GM12878 (cell line): ENCODE measurements around the gene SOX6. TPM values are rescaled to one million over a fixed set of nuclear protein-coding genes. Genes with fewer than 3 reads are reported as not detected.

Source experiments
- ATAC-seq: fragments of 200-7000 bp; cut with Tn5 transposase; 3 replicates; pipeline ENCODE4 v1.9.1; 2020; ENCODE audit warnings: mild to moderate bottlenecking, moderate library complexity
- BruUV-seq: library from RNA; stranded (reverse); fragments of 400-500 nt; replicated peaks from 2 replicates; lab custom pipeline; 2021; lab: Mats Ljungman, UMichigan
- CTCF ChIA-PET: fragments of 300-600 bp; sonication (Branson Sonifier 250); formaldehyde crosslinking; extraction: SDS; loops from one replicate; lab custom pipeline; 2021; ENCODE audit warnings: inconsistent platforms; lab: Yijun Ruan, JAX
- POLR2A ChIA-PET: fragments of 350-600 bp; formaldehyde crosslinking; extraction: SDS; loops from one replicate; lab custom pipeline; 2021; ENCODE audit warnings: inconsistent platforms; lab: Charles Lee
- RAD21 ChIA-PET: fragments of 300-600 bp; sonication (Branson Sonifier 250); formaldehyde crosslinking; loops from one replicate; lab custom pipeline; 2023; ENCODE audit warnings: antibody characterized with exemption; ENCODE audit not compliant: unreplicated experiment; lab: Charles Lee
- SMC1A ChIA-PET: fragments of 300-600 bp; sonication (Branson Sonifier 250); formaldehyde crosslinking; loops from one replicate; lab custom pipeline; 2023; ENCODE audit not compliant: unreplicated experiment, uncharacterized antibody; lab: Charles Lee
- DNase-seq: peaks from one replicate; pipeline ENCODE4 v3.0.0-alpha.2; 2011; ENCODE audit warnings: low read depth, low spot score
- FAIRE-seq: peaks from 3 replicates; lab custom pipeline; 2011; peaks lifted over from hg19 to GRCh38; lab: Jason Lieb, UNC
- H2AFZ ChIP-seq: 2 replicates; pipeline ENCODE4 v1.6.0; 2011; ENCODE audit warnings: low read depth, low read length, control low read depth; ENCODE audit not compliant: control insufficient read depth
- H3K27ac ChIP-seq: 2 replicates; pipeline ENCODE4 v1.5.1; 2011; ENCODE audit warnings: control low read depth; ENCODE audit not compliant: control insufficient read depth, insufficient read depth
- H3K27me3 ChIP-seq, 2 experiments: replicated peaks in 1 of 2; 2 replicates each; pipeline versions ENCODE4 v1.6.0 to v1.6.1; 2011; ENCODE audit warnings: low read length in 1 of 2; ENCODE audit not compliant: control insufficient read depth in 2 of 2, insufficient read depth in 2 of 2
- H3K36me3 ChIP-seq, 2 experiments: 2 replicates each; pipeline ENCODE4 v1.5.1; 2011; ENCODE audit warnings: low read length in 1 of 2; ENCODE audit not compliant: control insufficient read depth in 2 of 2, insufficient read depth in 2 of 2
- H3K4me1 ChIP-seq: 2 replicates; pipeline ENCODE4 v1.6.1; 2011; ENCODE audit warnings: mild to moderate bottlenecking, low read length, moderate library complexity, mixed read lengths; ENCODE audit not compliant: control insufficient read depth, insufficient read depth
- H3K4me2 ChIP-seq: 2 replicates; pipeline ENCODE4 v1.6.0; 2011; ENCODE audit warnings: control low read depth; ENCODE audit not compliant: control insufficient read depth, insufficient read depth
- H3K4me3 ChIP-seq: fragments of 200-600 bp; sonication (generic); 2 replicates; pipeline ENCODE4 v1.5.1; 2016
- H3K79me2 ChIP-seq: 2 replicates; pipeline ENCODE4 v1.6.0; 2011; ENCODE audit warnings: low read length; ENCODE audit not compliant: control insufficient read depth, insufficient read depth
- H3K9ac ChIP-seq: 2 replicates; pipeline ENCODE4 v1.8.0; 2011; ENCODE audit warnings: low read length, control low read depth, mixed read lengths; ENCODE audit not compliant: control insufficient read depth, insufficient read depth
- H3K9me3 ChIP-seq: replicated peaks from 3 replicates; pipeline ENCODE4 v1.5.1; 2011; ENCODE audit warnings: mild to moderate bottlenecking, low read length; ENCODE audit not compliant: control insufficient read depth, insufficient read depth
- H4K20me1 ChIP-seq: 2 replicates; pipeline ENCODE4 v1.6.0; 2011; ENCODE audit not compliant: control insufficient read depth, insufficient read depth
- CHD4 ChIP-seq: fragments of 200-600 bp; sonication (generic); IDR thresholded peaks from 2 replicates; pipeline ENCODE4 v1.6.1; 2016; ENCODE audit warnings: mild to moderate bottlenecking
- CREM ChIP-seq: IDR thresholded peaks from 2 replicates; pipeline ENCODE4 v1.6.1; 2014; ENCODE audit warnings: antibody characterized with exemption, low read depth
- FOXM1 ChIP-seq: IDR thresholded peaks from 2 replicates; pipeline ENCODE4 v1.6.1; 2012; ENCODE audit warnings: low read depth, mild to moderate bottlenecking, inconsistent platforms, low read length, moderate library complexity
- NBN ChIP-seq: fragments of 450-650 bp; IDR thresholded peaks from 2 replicates; pipeline ENCODE4 v1.6.1; 2016
- POLR2A ChIP-seq: IDR thresholded peaks from 2 replicates; pipeline ENCODE4 v1.6.1; 2011; ENCODE audit warnings: low read depth, mild to moderate bottlenecking, low read length
- in situ Hi-C: fragments of 300-500 bp; cut with MboI; formaldehyde crosslinking; loops from 9 replicates; pipeline ENCODE4 v1.14.3; 2018; ENCODE audit warnings: mixed read lengths
- intact Hi-C: fragments of 100-400 bp; cut with micrococcal nuclease; formaldehyde crosslinking; loops from one replicate; pipeline ENCODE4 v1.14.2; 2022; ENCODE audit not compliant: unreplicated experiment
- polyA plus RNA-seq, 11 experiments: library from polyadenylated mRNA; depleted of rRNA in 4 of 11; unstranded in 6 of 11; stranded (reverse) in 5 of 11; fragments of >200 nt; fragmentation: Nextera tagmentation in 4 of 11; fragmentation: Illumina TruSeq in 1 of 11; extraction: Ambion mirVana in 4 of 11; extraction: Trizol in 1 of 11; gene quantifications; 1 replicate in 1 of 11; 2 replicates in 10 of 11; pipeline versions ENCODE4 v1.2.1 to v1.2.3, GENCODE V29; 2011 to 2016; ENCODE audit warnings: inconsistent platforms in 2 of 11, missing spikeins in 2 of 11, low read depth in 1 of 11
- total RNA-seq, 4 experiments: library from RNA; depleted of rRNA in 3 of 4; stranded (reverse); fragments of >200 nt in 3 of 4; fragmentation: Illumina TruSeq in 1 of 4; extraction: Trizol in 1 of 4; gene quantifications; 2 replicates each; pipeline versions ENCODE4 v1.2.1 to v1.2.3, GENCODE V29; 2013 to 2021
- TF ChIP-seq, protein P1 (sequence below): fragments of 450-650 bp; formaldehyde crosslinking; IDR thresholded peaks from 2 replicates; pipeline ENCODE4 v1.4.0; 2020; ENCODE audit warnings: mild to moderate bottlenecking, moderate library complexity
- TF ChIP-seq, protein P2 (sequence below): IDR thresholded peaks from 2 replicates; pipeline ENCODE4 v1.6.1; 2011; ENCODE audit warnings: mild to moderate bottlenecking, low read depth, low read length, moderate library complexity; ENCODE audit not compliant: insufficient replicate concordance

SOX6 gene
- total and polyA plus RNA-seq, 10 of the 15 experiments (the other 5 are each of a cell fraction or from before 2014, with no cell fraction given) = 0.03 to 0.71 (median 0.29) TPM; not detected in 4

GRCh38 chr11:16157327-16157726 is 199.0 kb downstream of the SOX6 start:
- no TSS peak for BruUV-seq
- FAIRE-seq = no peak

GRCh38 chr11:16155448-16155847 is 200.9 kb downstream of the SOX6 start:
- H3K9me3 ChIP-seq = no peaks in the 10 kb centered on the region
- BruUV-seq = no TSS peak
- ChIA-PET CTCF (no interaction called here), SMC1A (no interaction called here), RAD21 (no interaction called here), POLR2A (no interaction called here)
- ATAC-seq = no peak
- H3K4me3 ChIP-seq = no peak overlapping the region
- no peaks in the 10 kb centered on the region for H3K4me1 ChIP-seq
- no peak for DNase-seq
- no peaks in the 10 kb centered on the region for H4K20me1 ChIP-seq
- TF ChIP-seq, protein P1, sequence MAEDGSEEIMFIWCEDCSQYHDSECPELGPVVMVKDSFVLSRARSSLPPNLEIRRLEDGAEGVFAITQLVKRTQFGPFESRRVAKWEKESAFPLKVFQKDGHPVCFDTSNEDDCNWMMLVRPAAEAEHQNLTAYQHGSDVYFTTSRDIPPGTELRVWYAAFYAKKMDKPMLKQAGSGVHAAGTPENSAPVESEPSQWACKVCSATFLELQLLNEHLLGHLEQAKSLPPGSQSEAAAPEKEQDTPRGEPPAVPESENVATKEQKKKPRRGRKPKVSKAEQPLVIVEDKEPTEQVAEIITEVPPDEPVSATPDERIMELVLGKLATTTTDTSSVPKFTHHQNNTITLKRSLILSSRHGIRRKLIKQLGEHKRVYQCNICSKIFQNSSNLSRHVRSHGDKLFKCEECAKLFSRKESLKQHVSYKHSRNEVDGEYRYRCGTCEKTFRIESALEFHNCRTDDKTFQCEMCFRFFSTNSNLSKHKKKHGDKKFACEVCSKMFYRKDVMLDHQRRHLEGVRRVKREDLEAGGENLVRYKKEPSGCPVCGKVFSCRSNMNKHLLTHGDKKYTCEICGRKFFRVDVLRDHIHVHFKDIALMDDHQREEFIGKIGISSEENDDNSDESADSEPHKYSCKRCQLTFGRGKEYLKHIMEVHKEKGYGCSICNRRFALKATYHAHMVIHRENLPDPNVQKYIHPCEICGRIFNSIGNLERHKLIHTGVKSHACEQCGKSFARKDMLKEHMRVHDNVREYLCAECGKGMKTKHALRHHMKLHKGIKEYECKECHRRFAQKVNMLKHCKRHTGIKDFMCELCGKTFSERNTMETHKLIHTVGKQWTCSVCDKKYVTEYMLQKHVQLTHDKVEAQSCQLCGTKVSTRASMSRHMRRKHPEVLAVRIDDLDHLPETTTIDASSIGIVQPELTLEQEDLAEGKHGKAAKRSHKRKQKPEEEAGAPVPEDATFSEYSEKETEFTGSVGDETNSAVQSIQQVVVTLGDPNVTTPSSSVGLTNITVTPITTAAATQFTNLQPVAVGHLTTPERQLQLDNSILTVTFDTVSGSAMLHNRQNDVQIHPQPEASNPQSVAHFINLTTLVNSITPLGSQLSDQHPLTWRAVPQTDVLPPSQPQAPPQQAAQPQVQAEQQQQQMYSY (CRISPR knock-in tag) = no peak
- TF ChIP-seq POLR2A = no peak
- TF ChIP-seq CHD4 = no peak
- TF ChIP-seq, protein P2, sequence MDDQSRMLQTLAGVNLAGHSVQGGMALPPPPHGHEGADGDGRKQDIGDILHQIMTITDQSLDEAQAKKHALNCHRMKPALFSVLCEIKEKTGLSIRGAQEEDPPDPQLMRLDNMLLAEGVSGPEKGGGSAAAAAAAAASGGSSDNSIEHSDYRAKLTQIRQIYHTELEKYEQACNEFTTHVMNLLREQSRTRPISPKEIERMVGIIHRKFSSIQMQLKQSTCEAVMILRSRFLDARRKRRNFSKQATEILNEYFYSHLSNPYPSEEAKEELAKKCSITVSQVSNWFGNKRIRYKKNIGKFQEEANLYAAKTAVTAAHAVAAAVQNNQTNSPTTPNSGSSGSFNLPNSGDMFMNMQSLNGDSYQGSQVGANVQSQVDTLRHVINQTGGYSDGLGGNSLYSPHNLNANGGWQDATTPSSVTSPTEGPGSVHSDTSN = no peak
- no peak for TF ChIP-seq FOXM1
- no peaks in the 10 kb centered on the region for H3K27me3 ChIP-seq
- intact Hi-C loops = no loop called here
- in situ Hi-C loops = no loop called here
- FAIRE-seq = no peak
- no peak overlapping the region for H3K27ac ChIP-seq
- H3K36me3 ChIP-seq = no peaks in the 10 kb centered on the region
- H2AFZ ChIP-seq = no peak overlapping the region
- H3K4me2 ChIP-seq = no peak overlapping the region
- H3K9ac ChIP-seq = no peak overlapping the region
- H3K79me2 ChIP-seq = no peaks in the 10 kb centered on the region

More at GRCh38 chr11:16157327-16157726, 199.0 kb downstream of the SOX6 start:
- no peak for DNase-seq
- no peak overlapping the region for H3K4me3 ChIP-seq
- H3K4me2 ChIP-seq = no peak overlapping the region
- POLR2A ChIA-PET = no interaction called here
- ATAC-seq = no peak
- no peaks in the 10 kb centered on the region for H3K27me3 ChIP-seq
- no peak for TF ChIP-seq NBN
- no peak for TF ChIP-seq CREM
- H3K9me3 ChIP-seq = no peaks in the 10 kb centered on the region
- intact Hi-C loops = no loop called here
- no peaks in the 10 kb centered on the region for H4K20me1 ChIP-seq
- SMC1A ChIA-PET = interaction anchor here (0.7 to 1.2 kb wide), 2 partner anchors 8 to 191 kb away, joined by 3 read pairs; no protein-coding TSS in a partner anchor
- in situ Hi-C loops = no loop called here
- H3K36me3 ChIP-seq = no peaks in the 10 kb centered on the region
- CTCF ChIA-PET = no interaction called here
- no peaks in the 10 kb centered on the region for H3K79me2 ChIP-seq
- H3K9ac ChIP-seq = no peak overlapping the region
- H3K4me1 ChIP-seq = no peaks in the 10 kb centered on the region
- H3K27ac ChIP-seq = no peak overlapping the region
- no peak overlapping the region for H2AFZ ChIP-seq
- RAD21 ChIA-PET = no interaction called here
